Stimulated activated CD4-positive, alpha-beta T cell treated with anti-CD3 and anti-CD28 coated beads, Interleukin-1b, Interleukin-23, amount 100 ng/mL, for 1 hour (primary cell): ENCODE measurements around the gene ZNF398.

Experiments used
- DNase-seq, 2 donors: peaks; one replicate each; pipeline ENCODE4 v3.0.0-alpha.2; 2020; ENCODE audit warnings: low read depth in 2 of 2

ZNF398 gene

DNA sequence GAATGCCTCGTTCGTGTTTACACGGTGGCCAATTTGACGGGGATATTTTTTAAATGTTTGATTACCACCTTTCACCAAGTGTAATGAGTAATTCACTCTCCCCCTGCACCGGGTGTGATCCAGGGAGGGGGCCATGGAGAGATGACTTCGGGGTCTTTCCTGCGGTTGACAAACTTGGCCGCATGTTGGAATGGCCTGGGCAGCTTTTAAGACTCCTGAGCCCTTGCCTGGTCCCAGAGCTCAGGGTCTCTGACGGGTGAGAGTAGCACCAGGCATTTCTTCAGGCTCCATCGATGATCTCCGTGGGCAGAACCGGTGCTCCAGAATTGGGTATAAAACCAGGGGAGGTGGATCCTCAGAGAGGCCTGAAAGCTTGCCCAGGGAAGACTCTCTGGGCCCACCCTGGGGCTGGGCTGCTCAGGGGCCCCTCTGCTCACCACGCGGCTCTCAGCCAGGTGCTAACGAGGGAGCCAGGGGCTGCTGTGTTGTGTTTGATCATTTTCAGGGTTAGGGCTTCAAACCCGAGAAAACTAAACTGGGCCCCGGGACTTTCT, 49.0 kb downstream of the ZNF398 start:
- DNase-seq, result no peak

DNA sequence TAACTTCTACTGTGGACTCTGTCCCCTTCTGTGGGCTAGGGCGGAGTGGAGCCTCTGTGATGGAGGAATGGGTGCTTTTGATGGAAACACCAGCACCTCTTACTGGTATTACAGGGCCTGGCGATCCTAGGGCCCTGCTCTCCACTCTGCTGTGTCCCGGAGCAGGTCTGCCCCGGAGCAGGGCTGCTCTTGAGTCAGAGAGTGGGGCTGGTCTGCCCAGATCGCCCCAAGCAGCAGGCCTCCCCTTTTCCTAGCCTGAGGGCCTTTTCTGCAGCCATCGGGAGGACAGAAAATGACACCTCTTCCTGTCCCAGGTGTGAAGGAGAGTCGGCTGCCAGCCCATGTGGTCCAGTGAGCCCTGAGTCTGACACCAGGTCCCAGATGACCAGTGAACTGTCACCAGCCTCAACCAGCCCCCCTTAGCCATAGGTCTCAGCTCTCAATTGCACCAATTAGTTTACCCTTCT, 49.5 kb downstream of the ZNF398 start:
- no peak for DNase-seq

DNA sequence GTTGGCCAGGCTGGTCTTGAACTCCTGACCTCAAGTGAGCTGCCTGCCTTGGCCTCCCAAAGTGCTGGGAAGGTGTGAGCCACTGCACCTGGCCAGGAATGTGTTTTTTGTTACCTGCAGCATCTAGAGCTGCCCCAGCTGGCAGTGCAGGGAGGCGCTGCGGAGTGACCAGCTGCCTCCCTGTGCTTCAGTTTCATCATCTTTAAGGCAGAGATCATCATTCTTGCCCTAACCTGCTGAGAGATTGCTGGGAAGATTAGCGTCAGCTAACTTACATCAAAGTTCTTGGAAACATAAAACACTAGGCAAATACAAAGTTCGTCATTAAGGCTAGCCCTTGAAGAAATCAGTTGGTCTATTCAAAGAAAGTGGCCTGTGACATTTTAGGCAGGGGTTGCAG, 50.4 kb downstream of the ZNF398 start:
- no peak for DNase-seq

DNA sequence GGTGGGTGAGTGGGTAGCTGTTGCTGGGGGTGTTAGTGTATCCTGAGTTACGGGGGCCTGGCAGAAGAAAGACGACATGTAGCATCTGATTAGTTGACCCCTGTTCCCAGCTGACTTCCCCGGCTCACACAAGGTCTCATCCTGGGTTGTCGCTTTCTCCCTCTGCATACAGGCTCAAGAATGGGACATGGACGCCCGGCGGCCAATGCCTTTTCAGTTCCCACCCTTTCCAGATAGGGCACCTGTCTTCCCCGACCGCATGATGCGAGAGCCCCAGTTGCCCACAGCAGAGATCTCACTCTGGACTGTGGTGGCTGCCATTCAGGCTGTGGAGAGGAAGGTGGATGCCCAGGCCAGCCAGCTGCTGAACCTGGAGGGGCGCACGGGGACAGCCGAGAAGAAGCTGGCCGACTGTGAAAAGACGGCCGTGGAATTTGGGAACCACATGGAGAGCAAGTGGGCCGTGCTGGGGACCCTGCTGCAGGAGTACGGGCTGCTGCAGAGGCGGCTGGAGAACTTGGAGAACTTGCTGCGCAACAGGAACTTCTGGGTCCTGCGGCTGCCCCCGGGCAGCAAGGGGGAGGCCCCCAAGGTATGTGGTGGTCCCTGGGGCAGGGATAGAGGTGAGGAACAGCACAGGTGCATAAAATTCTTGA, 51.0 kb downstream of the ZNF398 start:
- no peak for DNase-seq

DNA sequence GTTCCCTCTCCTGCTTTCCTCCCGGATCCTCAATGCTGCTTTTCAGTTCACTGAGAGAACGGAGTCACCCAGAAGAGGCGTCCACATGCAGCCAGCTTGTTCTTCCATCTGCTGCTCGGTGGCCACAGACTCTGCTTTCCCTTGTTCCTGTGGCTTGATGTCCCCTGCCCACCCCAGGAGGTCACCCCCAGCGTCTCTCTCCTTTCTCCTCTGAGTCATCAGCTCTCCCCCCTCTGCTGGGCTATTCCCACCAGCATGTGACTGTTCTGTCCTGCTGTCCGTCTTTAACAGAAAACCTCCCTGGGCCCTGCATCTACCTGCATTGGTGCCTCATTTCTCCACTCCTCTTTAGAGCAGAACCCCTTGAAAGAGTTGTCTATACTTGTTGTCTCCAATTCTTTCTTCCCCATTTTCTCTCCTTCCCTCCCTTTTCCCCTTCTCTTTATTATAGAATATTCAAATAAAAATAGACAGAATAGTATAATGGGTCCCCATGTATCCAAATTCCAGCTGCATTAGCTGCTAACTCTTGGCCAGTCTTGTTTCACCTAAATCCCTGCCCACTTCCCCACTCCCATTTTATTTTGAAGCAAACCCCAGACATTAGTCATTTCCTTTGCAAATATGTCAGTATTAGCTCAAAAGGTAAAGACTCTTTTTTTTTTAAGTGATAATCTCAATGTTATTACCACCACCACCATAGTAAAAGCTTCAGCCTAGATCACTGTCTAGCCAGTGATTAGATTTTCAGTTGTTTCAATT, 52.2 kb downstream of the ZNF398 start:
- DNase-seq, result no peak

DNA sequence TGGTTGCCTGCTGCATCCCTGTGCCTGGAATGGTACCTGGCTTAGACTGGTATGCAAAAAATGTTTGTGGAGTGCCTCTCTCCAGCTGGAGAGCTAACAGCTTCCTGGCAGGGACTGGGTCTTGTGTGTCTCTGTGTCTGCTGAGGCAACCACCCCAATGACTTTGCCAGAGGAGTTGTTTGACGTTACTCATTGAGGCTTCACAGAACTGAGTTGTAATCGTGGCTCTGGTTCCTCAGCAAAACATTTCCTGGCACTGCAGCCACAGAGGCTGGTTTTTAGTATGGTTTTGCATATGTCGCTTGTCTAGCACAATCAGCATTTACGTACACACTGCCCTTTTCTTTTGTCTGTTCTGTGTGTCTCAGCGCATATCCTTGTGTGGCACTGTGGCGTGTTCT, 55.6 kb downstream of the ZNF398 start:
- no peak for DNase-seq

DNA sequence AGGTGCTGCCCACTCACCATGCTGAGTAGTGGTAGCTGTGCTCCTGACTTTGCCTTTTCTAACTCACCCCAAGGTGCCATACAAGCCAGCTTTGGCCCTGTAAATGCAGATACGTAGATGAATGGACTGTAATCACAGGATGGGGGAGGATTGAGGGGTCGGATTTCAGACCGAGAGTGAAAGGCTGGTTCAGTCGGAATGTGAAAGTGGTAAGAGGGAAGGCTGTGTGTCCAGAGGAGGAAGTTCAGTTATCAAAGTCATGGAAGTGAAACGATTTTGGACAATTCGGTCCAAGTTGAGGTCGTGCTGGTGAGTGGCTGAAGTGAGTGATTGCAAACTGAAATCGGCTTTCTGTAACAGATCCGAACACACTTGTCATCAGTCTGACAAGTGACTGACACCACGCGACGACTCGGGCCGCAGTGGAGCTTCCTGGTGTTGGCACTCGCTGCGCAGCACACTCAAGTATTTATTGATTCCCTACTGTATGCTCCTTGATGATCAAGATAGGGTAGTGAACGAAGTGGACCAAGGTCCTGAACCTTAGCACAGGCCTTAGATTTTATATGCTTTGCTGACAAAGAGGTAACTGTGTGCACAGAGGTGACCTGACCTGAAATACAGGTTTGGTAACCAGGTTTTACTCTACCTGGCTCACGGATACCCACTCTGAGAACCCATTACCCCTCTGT, 58.6 kb downstream of the ZNF398 start:
- DNase-seq, result no peak

DNA sequence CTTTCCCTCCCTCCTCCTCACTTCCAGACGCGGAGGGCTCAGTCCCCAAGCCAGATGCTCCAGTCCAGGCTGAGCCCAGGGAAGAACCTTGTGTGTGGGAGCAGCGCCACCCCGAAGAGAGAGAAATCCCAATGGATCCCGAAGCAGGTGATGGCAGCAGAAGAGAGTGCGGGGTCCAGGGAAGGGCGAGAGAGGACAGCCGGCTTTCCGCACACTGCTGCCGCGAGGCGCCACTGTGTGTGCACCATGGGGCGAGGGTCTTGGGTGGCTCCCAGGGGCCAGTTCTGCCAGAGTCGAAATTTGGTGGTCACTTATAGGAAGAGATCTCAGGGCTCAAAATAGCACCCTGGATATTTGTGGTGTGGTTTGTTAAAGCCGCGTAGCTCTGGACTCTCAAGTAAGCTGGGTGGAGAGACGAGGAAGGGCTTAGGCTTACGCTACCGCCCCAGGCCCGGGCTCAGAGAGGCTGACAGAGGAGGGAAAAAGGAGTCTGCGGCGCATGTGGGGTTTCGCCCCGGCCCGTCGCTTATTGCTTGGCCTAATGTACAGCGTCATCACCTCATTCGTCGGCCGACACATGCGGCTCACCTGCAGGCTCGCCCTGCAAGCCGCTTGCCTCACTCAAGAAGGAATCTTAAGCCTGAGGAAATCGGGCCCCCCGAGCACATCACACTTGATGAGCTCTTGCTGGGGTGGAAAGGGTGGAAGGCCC, 60.2 kb downstream of the ZNF398 start:
- no peak for DNase-seq

DNA sequence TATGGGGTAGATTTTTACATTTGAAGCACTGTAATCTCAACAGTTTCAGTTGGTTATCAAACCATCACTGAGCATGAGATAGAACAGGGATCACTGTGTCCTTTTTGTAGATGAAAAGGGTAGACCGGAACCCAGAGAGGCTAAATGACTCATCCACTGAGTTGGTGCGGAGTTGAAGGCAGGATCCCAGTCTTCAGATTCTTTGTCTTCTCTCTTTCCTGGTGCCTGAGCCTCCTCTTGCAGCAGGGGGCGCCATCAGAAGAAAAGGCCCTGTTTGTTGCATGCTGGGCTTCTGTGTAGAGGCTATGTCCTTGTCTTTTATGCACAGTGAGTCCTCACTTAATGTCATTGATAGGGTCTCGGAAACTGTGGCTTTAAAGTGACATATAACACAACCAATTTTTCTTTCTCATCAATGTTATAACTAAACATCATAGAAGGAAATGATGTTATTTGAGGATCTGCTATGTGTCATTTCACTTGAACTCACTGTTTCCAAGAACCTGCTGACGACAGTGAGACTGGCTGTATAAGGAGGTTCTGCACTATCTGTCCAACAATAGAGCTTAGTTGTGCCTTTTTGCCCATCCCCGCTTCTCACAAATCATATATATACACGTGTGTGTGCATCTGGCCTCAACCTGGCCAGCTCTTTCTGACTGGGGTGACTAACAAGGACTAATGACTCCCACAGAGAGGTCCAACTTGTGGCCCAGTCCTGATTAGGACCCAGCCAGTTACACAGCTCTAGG, 62.4 kb downstream of the ZNF398 start:
- peak; percentile 12 to 58 for DNase-seq

DNA sequence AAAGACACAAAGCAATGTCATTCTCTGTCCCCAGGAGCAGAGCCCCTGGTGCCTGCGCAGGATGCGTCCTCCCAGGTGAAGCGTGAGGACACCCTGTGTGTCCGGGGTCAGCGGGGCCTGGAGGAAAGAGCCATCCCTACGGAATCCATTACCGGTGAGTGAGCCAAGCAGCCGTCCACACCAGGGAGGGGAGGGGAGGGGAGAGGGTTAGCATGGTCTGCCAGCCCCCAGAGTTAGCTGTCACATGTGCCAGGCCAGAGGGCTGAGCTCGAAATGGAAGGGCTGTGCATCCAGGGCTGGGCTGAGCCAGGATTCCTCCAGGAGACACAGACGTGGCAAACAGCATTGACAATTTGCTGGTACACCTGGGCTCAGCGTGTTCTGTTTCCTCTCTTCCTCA, 63.3 kb downstream of the ZNF398 start:
- no peak for DNase-seq

DNA sequence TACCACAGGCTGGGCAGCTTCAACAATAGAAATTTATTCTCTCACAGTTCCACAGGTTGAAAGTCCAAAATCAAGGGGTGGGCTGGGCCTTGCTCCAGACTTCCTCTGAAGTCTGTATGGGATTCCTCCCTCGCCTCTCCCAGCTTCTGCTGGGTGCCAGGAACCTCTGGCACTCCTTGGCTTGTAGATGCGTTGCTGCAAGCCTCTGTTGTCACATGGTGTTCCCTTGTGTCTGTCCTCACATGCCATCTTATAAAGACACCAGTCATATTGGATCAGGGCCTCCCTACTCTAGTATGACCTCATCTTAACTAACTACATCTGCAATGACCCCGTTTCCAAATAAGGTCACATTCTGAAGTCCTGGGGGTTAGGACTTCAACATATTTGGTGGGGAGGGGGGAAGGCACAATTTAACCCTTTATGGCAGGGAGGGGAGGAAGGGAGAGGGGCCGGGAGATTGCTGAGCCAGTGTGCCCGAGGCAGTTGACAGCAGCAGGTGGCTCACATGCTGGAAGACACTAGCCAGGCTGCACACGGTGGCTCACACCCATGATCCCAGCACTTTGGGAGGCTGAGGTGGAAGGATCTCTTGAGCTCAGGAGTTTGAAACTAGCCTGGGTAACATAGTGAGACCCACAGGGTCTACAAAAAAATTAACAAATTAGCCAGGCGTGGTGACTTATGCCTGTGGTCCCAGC, 66.9 kb downstream of the ZNF398 start:
- DNase-seq, result no peak

DNA sequence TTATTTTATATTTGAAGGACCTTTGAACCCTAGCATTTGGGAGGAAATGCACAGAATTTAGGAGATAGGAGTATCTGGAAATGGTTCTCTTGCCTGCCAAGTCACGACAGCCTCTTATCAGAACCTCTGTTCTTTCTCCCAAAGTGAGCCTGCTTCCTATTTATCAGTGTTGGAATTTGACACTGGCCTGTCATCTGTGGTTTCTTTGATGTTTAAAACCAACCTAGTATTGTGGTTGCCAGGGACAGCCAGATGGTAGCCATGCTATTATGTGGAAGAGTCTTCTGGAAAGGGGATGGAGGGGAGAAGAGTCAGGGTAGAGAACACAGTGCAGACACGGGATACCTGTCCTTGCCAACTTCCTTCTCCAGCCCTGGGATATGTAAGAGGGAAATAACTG, 69.1 kb downstream of the ZNF398 start:
- DNase-seq, result no peak

DNA sequence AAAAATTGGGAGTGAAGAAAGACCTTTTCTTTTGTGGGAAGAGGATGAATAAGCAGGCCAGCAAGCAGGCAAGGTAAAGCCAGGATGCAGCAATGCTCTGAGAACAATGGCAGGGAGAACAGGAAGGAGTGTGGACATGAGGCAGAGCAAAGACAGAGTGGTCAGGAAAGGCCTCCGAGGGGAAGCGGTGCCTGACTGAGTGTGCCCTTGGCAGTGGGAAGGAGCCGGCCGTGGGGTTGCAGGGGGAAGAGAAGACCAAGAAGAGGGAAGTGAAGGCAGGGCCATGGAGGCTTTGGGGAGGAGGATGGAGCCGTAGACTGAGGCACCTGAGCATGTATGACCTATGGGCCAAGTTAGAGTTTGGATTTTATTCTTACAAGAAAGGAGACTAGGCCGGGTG, 70.3 kb downstream of the ZNF398 start:
- DNase-seq, result no peak

DNA sequence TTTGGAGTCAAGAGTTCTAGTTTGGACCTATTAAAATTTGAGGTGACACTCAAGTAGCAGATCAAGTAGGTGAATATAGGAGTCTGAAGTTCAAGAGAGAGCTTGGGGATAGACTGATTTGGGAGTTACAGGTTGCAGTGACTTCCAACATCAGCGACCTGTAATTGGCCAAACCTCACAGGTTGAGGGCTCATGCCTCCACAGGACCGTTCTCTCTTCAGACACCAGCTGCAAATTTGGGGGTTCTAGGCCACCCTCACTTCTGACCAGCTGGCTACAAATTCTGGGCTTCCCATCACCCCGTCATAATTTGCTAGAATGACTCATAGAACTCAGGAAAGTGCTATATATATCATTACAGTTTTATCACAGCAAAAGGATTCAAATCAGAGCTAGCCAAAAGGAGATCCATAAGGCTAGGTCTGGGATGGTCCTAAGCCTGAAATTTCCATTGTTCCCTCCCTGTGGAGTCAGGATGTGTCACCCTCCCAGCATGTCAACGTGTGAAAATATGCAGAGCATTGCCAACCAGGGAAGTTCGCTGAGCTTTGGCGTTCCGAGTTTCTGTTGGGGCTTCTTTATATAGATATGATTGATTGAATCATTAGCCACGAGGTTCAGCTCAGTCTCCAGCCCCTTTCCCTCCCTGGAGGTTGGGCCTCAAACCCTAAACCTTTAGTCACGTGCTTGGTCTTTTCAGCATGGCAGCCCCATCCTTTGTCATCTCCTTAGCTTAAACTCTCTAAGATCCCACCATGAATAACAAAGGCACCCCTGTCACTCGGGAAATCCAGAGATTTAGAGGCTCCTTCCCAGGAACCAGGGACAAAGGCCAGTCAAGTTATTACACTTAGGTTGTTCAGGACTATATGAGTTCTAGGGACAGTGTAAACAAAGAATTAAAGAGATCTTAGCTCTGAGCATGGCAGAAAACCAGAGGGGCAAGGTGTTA, 71.5 kb downstream of the ZNF398 start:
- no peak for DNase-seq

DNA sequence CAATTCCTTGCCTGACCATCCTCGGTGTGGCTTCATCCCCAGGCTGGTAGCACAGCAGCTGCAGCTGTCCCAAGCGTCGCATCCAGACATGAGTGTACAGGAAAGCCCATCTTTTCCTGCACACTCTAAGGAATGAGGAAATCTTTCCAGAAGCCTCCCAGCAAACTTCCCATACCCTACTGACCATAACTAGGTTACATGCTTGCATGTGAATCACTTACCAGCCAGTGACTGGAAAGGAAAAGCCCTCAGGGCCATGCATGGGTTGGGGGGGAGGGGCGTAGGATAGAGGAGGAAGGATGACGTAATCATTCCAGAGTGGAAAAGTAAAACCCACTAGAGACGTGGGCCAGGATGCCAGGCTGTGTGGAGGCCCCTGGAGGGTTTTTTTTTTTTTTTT, 73.3 kb downstream of the ZNF398 start:
- DNase-seq, result no peak

DNA sequence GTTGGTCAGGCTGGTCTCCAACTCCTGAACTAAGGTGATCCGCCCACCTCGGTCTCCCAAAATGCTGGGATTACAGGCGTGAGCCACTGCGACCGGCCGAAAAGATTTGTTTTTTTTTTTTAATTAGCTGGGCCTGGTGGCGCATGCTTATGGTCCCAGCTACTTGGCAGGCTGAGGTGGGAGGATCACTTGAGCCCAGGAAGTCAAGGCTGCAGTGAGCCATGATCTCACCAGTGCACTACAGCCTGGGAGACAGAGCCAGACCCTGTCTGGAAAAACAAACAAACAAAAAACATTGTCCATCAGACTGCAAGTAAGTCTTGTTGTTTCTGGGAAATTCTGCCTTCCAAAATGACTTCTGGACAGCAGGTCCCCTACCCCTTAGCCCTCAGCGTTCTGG, 75.9 kb downstream of the ZNF398 start:
- DNase-seq, result no peak

DNA sequence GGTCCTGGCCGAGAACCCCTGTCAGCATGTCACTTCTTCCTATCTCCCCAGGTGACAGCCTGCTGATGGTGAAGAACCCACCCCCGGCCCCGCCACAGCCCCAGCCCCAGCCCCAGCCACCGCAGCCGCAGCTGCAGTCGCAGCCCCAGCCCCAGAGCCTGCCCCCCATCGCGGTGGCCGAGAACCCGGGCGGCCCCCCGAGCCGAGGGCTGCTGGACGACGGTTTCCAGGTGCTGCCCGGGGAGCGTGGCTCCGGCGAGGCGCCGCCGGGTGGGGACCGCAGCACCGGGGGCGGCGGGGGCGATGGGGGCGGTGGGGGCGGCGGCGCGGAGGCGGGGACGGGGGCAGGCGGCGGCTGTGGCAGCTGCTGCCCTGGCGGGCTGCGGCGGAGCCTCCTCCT, 76.5 kb downstream of the ZNF398 start:
- DNase-seq, result no peak

DNA sequence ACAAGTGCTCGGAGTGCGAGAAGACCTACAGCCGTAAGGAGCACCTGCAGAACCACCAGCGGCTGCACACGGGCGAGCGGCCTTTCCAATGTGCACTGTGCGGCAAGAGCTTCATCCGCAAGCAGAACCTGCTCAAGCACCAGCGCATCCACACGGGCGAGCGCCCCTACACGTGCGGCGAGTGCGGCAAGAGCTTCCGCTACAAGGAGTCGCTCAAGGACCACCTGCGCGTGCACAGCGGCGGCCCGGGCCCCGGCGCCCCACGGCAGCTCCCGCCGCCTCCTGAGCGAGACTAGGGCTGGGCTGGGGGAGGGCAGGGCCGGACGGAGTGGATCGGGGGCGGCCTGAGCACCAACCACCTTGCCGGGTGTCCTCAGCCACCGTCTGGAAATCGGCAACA, 77.1 kb downstream of the ZNF398 start:
- no peak for DNase-seq

DNA sequence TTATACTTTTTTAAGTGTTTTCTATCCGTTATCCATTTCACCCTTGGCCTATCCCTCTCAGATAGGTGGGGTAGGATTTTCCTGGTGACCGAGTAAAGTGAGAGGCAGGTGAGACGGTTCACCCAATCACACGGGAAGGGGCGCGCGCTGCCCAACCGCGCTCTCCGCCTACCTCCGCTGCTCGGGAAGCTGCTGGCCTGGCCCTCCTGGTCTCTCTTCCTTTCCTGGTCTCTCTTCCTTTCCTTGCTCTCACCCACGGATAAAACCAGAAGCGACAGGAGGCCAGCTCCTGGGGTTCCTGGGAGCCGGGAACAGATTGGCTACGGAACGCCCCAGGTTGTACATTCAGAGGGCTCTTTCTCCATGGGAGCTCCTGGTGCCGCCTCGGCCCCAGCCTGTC, 77.9 kb downstream of the ZNF398 start:
- no peak for DNase-seq

DNA sequence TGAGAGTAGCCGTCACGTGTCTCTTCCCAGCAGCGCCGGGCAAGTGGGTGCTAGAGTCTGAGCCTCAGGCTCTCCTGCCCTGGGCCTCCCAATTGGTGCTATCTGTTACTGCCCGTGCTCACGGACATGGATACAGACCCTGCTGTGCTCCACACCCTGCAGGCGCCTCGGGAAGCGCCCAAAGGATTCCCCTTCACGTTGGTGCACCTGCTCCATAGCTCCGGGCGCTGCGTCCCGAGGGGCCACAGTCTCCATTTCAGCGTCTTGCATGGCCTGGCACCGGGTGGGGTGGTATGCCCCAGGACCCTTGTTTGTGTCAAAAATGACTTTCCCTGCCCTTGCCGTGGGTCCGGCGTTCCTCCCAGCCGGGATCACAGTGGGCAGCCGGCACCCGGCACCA, 78.4 kb downstream of the ZNF398 start:
- no peak for DNase-seq
